ENCODE data around the gene B3GALNT2.

Gene B3GALNT2

GRCh38 chr1:235450886-235451483 lies 53.3 kb downstream of the B3GALNT2 start:
- no peak for DNase-seq

GRCh38 chr1:235450433-235450832 lies 53.8 kb downstream of the B3GALNT2 start:
- no peak for DNase-seq

- DNase-seq, result no peak
Measured at GRCh38 chr1:235448616-235449015, 55.6 kb downstream of the B3GALNT2 start.

- no peak for DNase-seq
Measured at GRCh38 chr1:235442788-235443429, 61.3 kb downstream of the B3GALNT2 start.

GRCh38 chr1:235441159-235441685 lies 63.0 kb downstream of the B3GALNT2 start:
- DNase-seq, result no peak

- DNase-seq, result no peak
Measured at GRCh38 chr1:235434001-235434400, 70.3 kb downstream of the B3GALNT2 start.

- no peak for DNase-seq
Measured at GRCh38 chr1:235430991-235431390, 73.3 kb downstream of the B3GALNT2 start.

GRCh38 chr1:235429143-235429542 lies 75.1 kb downstream of the B3GALNT2 start:
- no peak for DNase-seq

GRCh38 chr1:235427447-235427846 lies 76.8 kb downstream of the B3GALNT2 start:
- no peak for DNase-seq

GRCh38 chr1:235426680-235427079 lies 77.6 kb downstream of the B3GALNT2 start:
- DNase-seq, result no peak

- no peak for DNase-seq
Measured at GRCh38 chr1:235426143-235426542, 78.1 kb downstream of the B3GALNT2 start.

GRCh38 chr1:235425357-235425756 lies 78.9 kb downstream of the B3GALNT2 start:
- no peak for DNase-seq

GRCh38 chr1:235424092-235424491 lies 80.2 kb downstream of the B3GALNT2 start:
- no peak for DNase-seq

GRCh38 chr1:235423214-235423652 lies 81.0 kb downstream of the B3GALNT2 start:
- no peak for DNase-seq

- no peak for DNase-seq
Measured at GRCh38 chr1:235421751-235422150, 82.5 kb downstream of the B3GALNT2 start.

- DNase-seq, result no peak
Measured at GRCh38 chr1:235417086-235417697, 87.1 kb downstream of the B3GALNT2 start.

- no peak for DNase-seq
Measured at GRCh38 chr1:235416662-235417049, 87.6 kb downstream of the B3GALNT2 start.

- no peak for DNase-seq
Measured at GRCh38 chr1:235415008-235415904, 89.0 kb downstream of the B3GALNT2 start.

- DNase-seq, result no peak
Measured at GRCh38 chr1:235411489-235412486, 92.5 kb downstream of the B3GALNT2 start.

GRCh38 chr1:235410467-235410866 lies 93.8 kb downstream of the B3GALNT2 start:
- DNase-seq, result no peak

GRCh38 chr1:235409042-235409820 lies 95.0 kb downstream of the B3GALNT2 start:
- DNase-seq, result no peak
